Suprapubic skin (tissue), 4 donors: Measurements from ENCODE around the gene IGLL5. TPM values are rescaled to one million over a fixed set of nuclear protein-coding genes. Genes with fewer than 3 reads are reported as not detected.
"Not testable (repeated sequence)": the region's sequence is repeated elsewhere in the genome, so short reads cannot be mapped to it uniquely, and the experiment has no call there.

Experiments used
- DNase-seq, 2 donors: peaks; one replicate each; pipeline ENCODE4 v3.0.0-alpha.2; 2019; ENCODE audit warnings: low spot score in 2 of 2
- H3K27ac ChIP-seq: fragments of 200-600 bp; sonication (generic); one replicate; pipeline ENCODE4 v1.5.1; 2019
- H3K27me3 ChIP-seq: fragments of 200-600 bp; sonication (generic); one replicate; pipeline ENCODE4 v1.5.1; 2019
- H3K36me3 ChIP-seq: fragments of 200-600 bp; sonication (generic); one replicate; pipeline ENCODE4 v1.5.1; 2019
- H3K4me1 ChIP-seq: fragments of 200-600 bp; sonication (generic); one replicate; pipeline ENCODE4 v1.5.1; 2019
- H3K4me3 ChIP-seq: fragments of 200-600 bp; sonication (generic); one replicate; pipeline ENCODE4 v1.5.1; 2019; ENCODE audit warnings: mild to moderate bottlenecking
- H3K9me3 ChIP-seq: fragments of 200-600 bp; sonication (generic); one replicate; pipeline ENCODE4 v1.5.1; 2019
- CTCF ChIP-seq, 2 donors: fragments of 200-600 bp in 1 of 2; fragments of 450-650 bp in 1 of 2; sonication (generic) in 1 of 2; IDR thresholded peaks; one replicate each; pipeline ENCODE4 v1.5.1; 2016 to 2019; ENCODE audit warnings: antibody characterized with exemption in 2 of 2, mild to moderate bottlenecking in 1 of 2, moderate library complexity in 1 of 2
- EP300 ChIP-seq: sonication (generic); formaldehyde crosslinking; IDR thresholded peaks from one replicate; pipeline ENCODE4 v1.6.1; 2017; ENCODE audit warnings: antibody characterized with exemption
- POLR2A ChIP-seq, 2 donors: fragments of 450-650 bp; IDR thresholded peaks; one replicate each; pipeline ENCODE4 v1.6.1; 2017; ENCODE audit warnings: antibody characterized with exemption in 2 of 2, mild to moderate bottlenecking in 2 of 2, moderate library complexity in 2 of 2
- POLR2AphosphoS5 ChIP-seq, 3 donors: sonication (generic); formaldehyde crosslinking; IDR thresholded peaks; one replicate each; pipeline ENCODE4 v1.6.1; 2017; ENCODE audit warnings: antibody characterized with exemption in 3 of 3
- whole genome bisulfite sequencing: methylation state at CpG from one replicate; pipeline ENCODE4 v1.1.5; 2018; 5-methylcytosine and 5-hydroxymethylcytosine counted together
- total RNA-seq, 4 donors: library from RNA; depleted of rRNA; stranded (reverse); fragments of >200 nt; gene quantifications; one replicate each; pipeline ENCODE4 v1.1.0, GENCODE V29; 2016

Gene IGLL5
- total RNA-seq, 4 donors from 2014 or later, result not detected

DNA sequence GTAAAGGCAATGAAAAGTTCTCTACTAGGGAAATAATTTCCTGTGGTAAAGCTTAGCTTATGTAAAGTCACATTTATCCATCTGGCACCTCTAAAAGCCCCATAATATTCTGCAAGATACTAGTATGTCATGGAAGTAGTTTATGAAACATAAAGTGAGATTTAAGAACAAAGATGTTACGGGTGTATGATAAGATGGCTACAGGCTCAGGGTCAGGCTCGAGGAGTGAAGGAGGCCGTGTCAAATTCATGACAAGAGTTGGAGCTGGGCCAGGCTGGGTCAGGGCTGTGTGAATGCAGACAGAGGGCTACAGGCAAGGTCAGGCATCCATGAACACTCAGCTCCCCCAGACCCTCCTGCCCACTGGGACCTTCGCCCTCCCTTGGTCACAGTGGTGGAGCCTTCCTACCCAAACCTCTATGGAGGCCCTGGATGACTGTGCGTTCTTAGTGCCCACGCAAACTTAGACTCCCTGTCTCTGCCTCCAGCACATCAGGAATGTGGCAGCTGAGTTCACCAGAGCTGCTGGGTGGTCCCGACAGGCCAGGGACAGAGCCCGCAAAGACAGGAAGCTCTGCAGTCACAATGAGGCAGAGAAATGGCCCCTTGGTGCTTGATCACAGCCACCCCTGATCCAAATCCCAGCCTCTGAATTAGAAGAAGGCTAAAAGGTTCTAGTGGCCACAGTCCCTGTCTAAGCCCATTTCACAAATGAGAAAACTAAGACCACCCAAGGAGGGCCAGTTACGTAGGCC, 14.8 kb downstream of the IGLL5 start:
- no peak for TF ChIP-seq POLR2AphosphoS5 (IDR thresholded peaks at IDR 0.05)
- TF ChIP-seq CTCF (IDR thresholded peaks at IDR 0.05), result no peak
- no peak for TF ChIP-seq POLR2A (IDR thresholded peaks at IDR 0.05)
- TF ChIP-seq EP300, result no peak
- Histone ChIP-seq H3K36me3 (no peaks in the 10 kb centered on the region), H3K4me3 (no peak overlapping the region), H3K4me1 (no peaks in the 10 kb centered on the region), H3K27ac (no peak overlapping the region), H3K9me3 (no peaks in the 10 kb centered on the region), H3K27me3 (peaks cover 16% of the 10 kb centered on the region)
- WGBS, result 74% methylated on average over 9 of the region's 9 CpGs
- no peak for DNase-seq

- WGBS, result 22% methylated on average over 2 of the region's 2 CpGs
- no peak for DNase-seq
- H3K9me3 ChIP-seq, result no peaks in the 10 kb centered on the region
- TF ChIP-seq CTCF (IDR thresholded peaks at IDR 0.05) (no peak), EP300 (no peak), POLR2A (IDR thresholded peaks at IDR 0.05) (no peak), POLR2AphosphoS5 (IDR thresholded peaks at IDR 0.05) (no peak)
- H3K27me3 ChIP-seq, result peaks cover 16% of the 10 kb centered on the region
- no peaks in the 10 kb centered on the region for H3K4me1 ChIP-seq
- no peak overlapping the region for H3K4me3 ChIP-seq
- H3K36me3 ChIP-seq, result no peaks in the 10 kb centered on the region
- no peak overlapping the region for H3K27ac ChIP-seq
Observed at GRCh38 chr22:22903355-22903777, 15.8 kb downstream of the IGLL5 start.

GRCh38 chr22:22903781-22904192, 16.2 kb downstream of the IGLL5 start:
- H3K27me3 ChIP-seq, result peaks cover 16% of the 10 kb centered on the region
- not testable (repeated sequence) for H3K4me3 ChIP-seq, H3K9me3 ChIP-seq, DNase-seq, H3K4me1 ChIP-seq, H3K27ac ChIP-seq, H3K36me3 ChIP-seq
- WGBS, result 75% methylated on average over 1 of the region's 1 CpG

GRCh38 chr22:22904736-22905135, 17.1 kb downstream of the IGLL5 start:
- H3K27ac ChIP-seq, H3K9me3 ChIP-seq, H3K36me3 ChIP-seq, H3K4me3 ChIP-seq, DNase-seq, H3K4me1 ChIP-seq: not testable (repeated sequence)
- 88% methylated on average over 5 of the region's 5 CpGs for WGBS
- H3K27me3 ChIP-seq, result peaks cover 16% of the 10 kb centered on the region

- WGBS, result 88% methylated on average over 1 of the region's 10 CpGs
- not testable (repeated sequence) for H3K36me3 ChIP-seq, H3K27ac ChIP-seq, H3K9me3 ChIP-seq, DNase-seq, H3K4me1 ChIP-seq, H3K4me3 ChIP-seq
- peaks cover 15% of the 10 kb centered on the region for H3K27me3 ChIP-seq
Observed at GRCh38 chr22:22906391-22906790, 18.8 kb downstream of the IGLL5 start.

DNA sequence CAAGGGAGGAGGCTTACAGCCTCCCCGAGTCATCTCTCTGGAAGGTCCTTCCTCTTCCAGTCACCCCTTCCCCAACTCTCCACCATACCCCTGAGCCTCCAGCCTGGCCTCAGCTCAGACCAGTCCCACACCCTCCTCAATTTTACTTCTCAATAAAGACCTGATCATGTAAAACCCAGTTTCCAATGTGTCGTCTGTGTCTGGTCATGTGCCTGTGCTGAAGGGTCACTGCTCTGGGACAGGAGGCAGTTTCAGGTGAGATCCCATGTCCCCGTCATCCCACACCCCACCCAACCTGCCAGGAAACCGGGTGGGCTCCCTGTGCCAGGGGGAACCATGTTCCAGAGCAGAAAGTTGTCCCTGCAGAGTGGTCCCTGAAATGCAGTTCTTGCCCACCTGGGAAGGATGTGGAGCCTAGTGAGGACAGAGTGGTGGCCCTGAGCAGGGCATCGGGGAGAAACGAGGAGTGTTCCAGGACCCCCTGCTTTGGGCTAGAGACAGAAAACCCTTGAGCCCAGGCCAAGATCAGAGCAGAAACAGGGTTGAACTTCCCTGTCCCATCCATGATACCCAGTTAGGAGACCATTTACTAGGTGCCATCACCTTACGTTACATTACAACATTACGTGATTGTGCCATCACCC, 19.4 kb downstream of the IGLL5 start:
- H3K27me3 ChIP-seq, result peaks cover 9% of the 10 kb centered on the region
- no peaks in the 10 kb centered on the region for H3K36me3 ChIP-seq
- WGBS, result 88% methylated on average over 8 of the region's 8 CpGs
- TF ChIP-seq POLR2A (IDR thresholded peaks at IDR 0.05), result no peak
- TF ChIP-seq CTCF (IDR thresholded peaks at IDR 0.05), result no peak
- TF ChIP-seq EP300, result no peak
- no peak for TF ChIP-seq POLR2AphosphoS5 (IDR thresholded peaks at IDR 0.05)
- H3K27ac ChIP-seq, result no peak overlapping the region
- no peak overlapping the region for H3K4me3 ChIP-seq
- DNase-seq, result no peak
- no peaks in the 10 kb centered on the region for H3K9me3 ChIP-seq
- no peaks in the 10 kb centered on the region for H3K4me1 ChIP-seq
